ENCODE measurements around the gene SRA1.

DNA sequence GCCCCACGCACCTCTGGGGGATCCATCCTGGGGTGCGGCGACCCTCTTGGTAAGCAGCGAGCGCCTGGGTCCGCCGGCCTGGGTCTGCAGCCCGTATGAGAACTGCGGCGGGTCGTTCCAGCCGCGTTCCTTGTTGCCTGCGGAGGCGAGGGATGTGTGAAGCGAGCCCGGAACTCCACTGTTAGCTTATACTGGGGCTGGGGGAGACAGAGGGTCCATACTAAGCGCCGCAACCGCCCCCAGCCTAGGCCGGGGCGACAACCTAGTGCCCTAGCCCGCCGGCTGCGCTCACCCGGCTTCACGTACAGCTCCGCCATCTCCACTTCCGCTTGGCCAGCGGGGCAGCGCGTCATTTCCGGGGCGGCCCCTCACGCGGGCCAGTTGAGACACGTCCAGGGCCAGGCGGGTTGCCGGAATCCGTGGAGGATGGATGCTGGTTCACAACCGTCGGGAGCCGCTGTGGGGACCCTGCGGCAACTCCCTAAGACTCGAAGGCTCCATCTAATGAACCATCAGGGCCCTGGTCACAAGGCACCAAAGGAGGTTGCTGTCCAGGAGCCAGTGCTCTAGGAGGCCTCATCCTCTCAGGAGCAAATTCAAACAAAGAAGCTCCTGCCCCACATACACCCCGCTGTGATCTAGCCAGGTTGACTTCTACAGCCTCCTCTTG is at the start of gene SRA1:
- TF ChIP-seq CTCF (IDR thresholded peaks at IDR 0.05; ENCODE audit: low read length), result no peak
- TF ChIP-seq EZH2 (IDR thresholded peaks at IDR 0.05; ENCODE audit: borderline replicate concordance, low read length), result no peak

All from OCI-LY1 (cell line).